ENCODE results near the gene AAGAB.

DNA sequence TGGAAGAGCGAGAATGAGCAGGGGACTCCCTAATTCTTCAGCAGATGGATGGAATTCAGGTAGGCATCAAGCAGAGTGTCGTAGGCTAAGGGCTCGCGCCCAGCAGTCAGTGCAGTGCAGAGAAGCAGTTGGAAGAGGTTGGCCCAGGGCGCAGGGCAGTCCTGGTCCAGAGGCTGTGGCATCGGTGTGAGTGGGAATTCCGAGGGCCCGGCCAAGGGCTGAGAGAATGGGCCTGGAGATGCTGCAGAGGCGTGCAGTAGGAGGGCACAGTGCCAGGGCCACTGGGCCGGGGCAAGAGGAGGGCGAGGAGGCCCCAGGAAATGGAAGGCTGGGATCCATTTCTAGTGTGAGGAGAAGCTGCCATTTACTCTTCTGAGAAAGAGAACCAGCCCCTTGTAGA lies 74.4 kb downstream of the AAGAB start:
- TF ChIP-seq EZH2 (IDR thresholded peaks at IDR 0.05; ENCODE audit: low read depth) (no peak), CTCF (conservative IDR thresholded peaks at IDR 0.05) (no peak)

All from PC-9 (cell line).